ENCODE measurements around the gene OOSP4B. TPM values are rescaled to one million over a fixed set of nuclear protein-coding genes. Genes with fewer than 3 reads are reported as not detected.
"Not testable (repeated sequence)": the region's sequence is repeated elsewhere in the genome, so short reads cannot be mapped to it uniquely, and the experiment has no call there.

The OOSP4B gene
- total RNA-seq (ENCODE audit: unreplicated experiment): not detected
- long read RNA-seq: 0 reads

- TF ChIP-seq CTCF (IDR thresholded peaks at IDR 0.05; ENCODE audit: unreplicated experiment): no peak
- DNase-seq (ENCODE audit: low spot score): no peak
- no peak within 1 kb of the TSS for H3K27ac Mint-ChIP-seq (ENCODE audit: unreplicated experiment)
- no peaks in the 10 kb centered on the region for H3K36me3 Mint-ChIP-seq (ENCODE audit: low read depth, unreplicated experiment)
- H3K4me1 Mint-ChIP-seq (ENCODE audit: unreplicated experiment): no peaks in the 10 kb centered on the region
- peaks cover 3% of the 10 kb centered on the region for H3K27me3 Mint-ChIP-seq (ENCODE audit: unreplicated experiment)
- H3K9me3 Mint-ChIP-seq (ENCODE audit: unreplicated experiment): no peaks in the 10 kb centered on the region
- no peak within 1 kb of the TSS for H3K4me3 Mint-ChIP-seq (ENCODE audit: unreplicated experiment)
Measured at GRCh38 chr11:60016881-60017280, at the start of gene OOSP4B. Gene OOSP4B (plus strand): TSS chr11:60017181.

- no peak overlapping the region for H3K27ac Mint-ChIP-seq (ENCODE audit: unreplicated experiment)
- no peak for DNase-seq (ENCODE audit: low spot score)
- H3K9me3 Mint-ChIP-seq (ENCODE audit: unreplicated experiment): no peaks in the 10 kb centered on the region
- H3K36me3 Mint-ChIP-seq (ENCODE audit: low read depth, unreplicated experiment): no peaks in the 10 kb centered on the region
- H3K4me3 Mint-ChIP-seq (ENCODE audit: unreplicated experiment): no peak overlapping the region
- H3K4me1 Mint-ChIP-seq (ENCODE audit: unreplicated experiment): peaks cover 12% of the 10 kb centered on the region
- peaks cover 2% of the 10 kb centered on the region for H3K27me3 Mint-ChIP-seq (ENCODE audit: unreplicated experiment)
- no peak for TF ChIP-seq CTCF (IDR thresholded peaks at IDR 0.05; ENCODE audit: unreplicated experiment)
Measured at GRCh38 chr11:59967677-59968394, 49.1 kb upstream of the OOSP4B start.

DNA sequence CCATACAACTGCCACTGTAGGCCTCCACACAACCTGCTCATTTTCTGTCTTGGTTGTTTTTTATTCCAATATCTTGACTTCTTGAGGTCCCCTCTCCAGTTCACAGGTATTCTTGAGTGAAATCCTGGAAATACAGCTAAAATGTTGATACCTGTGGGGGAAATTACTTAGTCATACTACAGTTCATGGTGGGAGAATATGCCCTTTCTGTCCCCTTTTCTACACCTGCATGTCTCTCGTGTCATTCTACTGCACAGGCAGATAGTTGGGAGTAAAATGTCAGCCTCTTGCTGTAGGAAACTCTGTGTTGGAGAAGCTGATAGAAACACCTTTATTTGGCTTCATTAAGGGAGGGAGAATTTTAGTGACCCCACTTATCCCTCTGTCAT lies 48.6 kb upstream of the OOSP4B start:
- Mint-ChIP-seq H3K4me3 (ENCODE audit: unreplicated experiment) (no peak overlapping the region), H3K27ac (ENCODE audit: unreplicated experiment) (no peak overlapping the region), H3K27me3 (ENCODE audit: unreplicated experiment) (peaks cover 2% of the 10 kb centered on the region), H3K4me1 (ENCODE audit: unreplicated experiment) (peaks cover 12% of the 10 kb centered on the region), H3K9me3 (ENCODE audit: unreplicated experiment) (no peaks in the 10 kb centered on the region), H3K36me3 (ENCODE audit: low read depth, unreplicated experiment) (no peaks in the 10 kb centered on the region)
- DNase-seq (ENCODE audit: low spot score): no peak
- TF ChIP-seq CTCF (IDR thresholded peaks at IDR 0.05; ENCODE audit: unreplicated experiment): no peak

GRCh38 chr11:59973097-59973496 lies 43.9 kb upstream of the OOSP4B start:
- DNase-seq (ENCODE audit: low spot score): no peak
- no peak for TF ChIP-seq CTCF (IDR thresholded peaks at IDR 0.05; ENCODE audit: unreplicated experiment)
- no peaks in the 10 kb centered on the region for H3K4me1 Mint-ChIP-seq (ENCODE audit: unreplicated experiment)
- H3K36me3 Mint-ChIP-seq (ENCODE audit: low read depth, unreplicated experiment): no peaks in the 10 kb centered on the region
- no peaks in the 10 kb centered on the region for H3K27me3 Mint-ChIP-seq (ENCODE audit: unreplicated experiment)
- H3K9me3 Mint-ChIP-seq (ENCODE audit: unreplicated experiment): no peaks in the 10 kb centered on the region
- no peak overlapping the region for H3K27ac Mint-ChIP-seq (ENCODE audit: unreplicated experiment)
- no peak overlapping the region for H3K4me3 Mint-ChIP-seq (ENCODE audit: unreplicated experiment)

GRCh38 chr11:59981106-59981770 lies 35.7 kb upstream of the OOSP4B start:
- Mint-ChIP-seq H3K27ac (ENCODE audit: unreplicated experiment) (no peak overlapping the region), H3K27me3 (ENCODE audit: unreplicated experiment) (no peaks in the 10 kb centered on the region), H3K9me3 (ENCODE audit: unreplicated experiment) (no peaks in the 10 kb centered on the region), H3K36me3 (ENCODE audit: low read depth, unreplicated experiment) (no peaks in the 10 kb centered on the region), H3K4me3 (ENCODE audit: unreplicated experiment) (no peak overlapping the region), H3K4me1 (ENCODE audit: unreplicated experiment) (no peaks in the 10 kb centered on the region)
- TF ChIP-seq CTCF (IDR thresholded peaks at IDR 0.05; ENCODE audit: unreplicated experiment): no peak
- no peak for DNase-seq (ENCODE audit: low spot score)

DNA sequence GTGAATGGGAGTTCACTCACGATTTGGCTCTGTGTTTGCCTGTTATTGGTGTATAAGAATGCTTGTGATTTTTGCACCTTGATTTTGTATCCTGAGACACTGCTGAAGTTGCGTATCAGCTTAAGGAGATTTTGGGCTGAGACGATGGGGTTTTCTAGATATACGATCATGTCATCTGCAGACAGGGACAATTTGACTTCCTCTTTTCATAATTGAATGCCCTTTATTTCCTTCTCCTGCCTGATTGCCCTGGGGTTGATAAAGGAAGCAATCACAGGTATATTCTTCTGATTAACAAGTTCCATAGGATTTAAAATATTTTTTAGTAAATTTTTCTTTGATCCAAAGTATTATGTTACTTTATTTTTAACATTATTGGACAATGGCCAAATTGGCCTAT lies 34.9 kb upstream of the OOSP4B start:
- not testable (repeated sequence) for H3K4me3 Mint-ChIP-seq (ENCODE audit: unreplicated experiment); H3K9me3 Mint-ChIP-seq (ENCODE audit: unreplicated experiment); H3K27me3 Mint-ChIP-seq (ENCODE audit: unreplicated experiment); H3K27ac Mint-ChIP-seq (ENCODE audit: unreplicated experiment); H3K4me1 Mint-ChIP-seq (ENCODE audit: unreplicated experiment); H3K36me3 Mint-ChIP-seq (ENCODE audit: low read depth, unreplicated experiment); DNase-seq (ENCODE audit: low spot score)
